CD4-positive, alpha-beta T cell treated with Interleukin-4 for 1 hour (primary cell): ENCODE measurements around the gene FOXN1.

Experiments
- DNase-seq, 2 donors: peaks; one replicate each; pipeline ENCODE4 v3.0.0-alpha.2; 2020 to 2022

The FOXN1 gene

DNA sequence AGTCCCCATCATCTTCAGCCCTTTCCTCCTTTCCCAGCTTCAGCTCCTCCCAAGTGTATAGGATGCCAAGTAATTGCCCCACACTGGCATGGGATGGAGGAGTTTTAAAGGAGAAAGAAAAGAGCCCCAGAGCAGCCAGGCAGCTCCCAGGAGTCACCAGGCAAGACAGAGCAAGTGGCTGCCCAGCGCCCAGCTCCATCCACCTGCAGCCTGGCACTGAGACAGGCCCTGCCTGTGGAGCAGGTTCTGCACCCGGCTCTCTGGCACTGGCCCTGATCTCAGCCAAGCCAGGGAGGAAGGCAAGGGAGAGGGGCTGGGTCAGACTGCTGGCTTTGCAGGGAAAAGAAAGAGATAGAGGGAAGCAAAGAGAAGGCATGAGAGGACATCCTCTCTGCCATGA lies 21.7 kb downstream of the FOXN1 start:
- DNase-seq = no peak

GRCh38 chr17:28528327-28529012 lies 22.3 kb downstream of the FOXN1 start:
- DNase-seq = no peak

GRCh38 chr17:28529013-28529400 lies 22.9 kb downstream of the FOXN1 start:
- no peak for DNase-seq

- no peak for DNase-seq
Observed at GRCh38 chr17:28530250-28530649, 24.1 kb downstream of the FOXN1 start.

GRCh38 chr17:28530926-28531325 lies 24.8 kb downstream of the FOXN1 start:
- DNase-seq = no peak

DNA sequence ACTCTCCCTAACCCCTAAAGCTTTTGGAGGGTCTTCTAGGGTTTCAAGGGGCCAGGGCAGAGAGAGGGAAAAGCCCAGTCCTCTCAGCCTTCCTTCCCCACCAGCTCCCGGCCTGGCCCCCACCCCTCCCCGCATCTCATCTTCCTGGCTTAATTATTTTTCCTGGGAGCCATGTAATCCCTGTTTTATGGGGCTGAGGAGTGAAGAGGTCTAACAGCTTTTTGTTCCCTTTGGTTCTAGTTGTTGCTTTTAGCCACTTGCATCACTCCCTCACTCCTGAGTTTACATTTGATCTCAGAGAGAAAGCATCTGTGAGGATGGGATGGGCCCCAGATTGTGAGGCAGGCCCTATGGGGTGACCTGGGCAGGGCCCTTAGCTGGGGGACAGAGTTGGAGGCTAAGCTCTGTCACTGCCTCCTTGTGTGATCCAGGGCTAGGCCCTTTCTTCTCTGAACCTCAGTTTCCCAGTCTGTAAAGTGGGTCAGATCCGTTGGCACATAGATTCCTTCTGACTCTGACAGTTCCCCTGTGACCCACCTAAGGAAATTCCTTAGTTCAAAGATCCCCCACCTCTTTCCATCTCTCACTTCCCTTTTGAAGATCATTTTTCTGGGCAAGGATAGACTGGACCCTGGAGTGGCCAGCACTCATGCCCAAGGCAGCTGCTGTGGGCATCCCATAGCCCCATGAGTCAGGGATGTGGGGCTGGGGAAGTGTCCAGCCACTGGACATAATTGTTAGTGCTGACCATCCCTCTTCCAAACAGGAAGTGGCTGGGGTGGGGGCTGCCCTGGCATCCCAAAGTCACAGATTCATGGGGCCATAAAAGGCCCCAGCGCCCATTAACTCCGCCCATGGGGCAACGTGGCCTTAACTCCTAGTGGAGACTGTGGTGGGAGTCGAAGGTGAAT lies 26.2 kb downstream of the FOXN1 start:
- no peak for DNase-seq

- DNase-seq = no peak
Observed at GRCh38 chr17:28533091-28533807, 27.1 kb downstream of the FOXN1 start.

DNA sequence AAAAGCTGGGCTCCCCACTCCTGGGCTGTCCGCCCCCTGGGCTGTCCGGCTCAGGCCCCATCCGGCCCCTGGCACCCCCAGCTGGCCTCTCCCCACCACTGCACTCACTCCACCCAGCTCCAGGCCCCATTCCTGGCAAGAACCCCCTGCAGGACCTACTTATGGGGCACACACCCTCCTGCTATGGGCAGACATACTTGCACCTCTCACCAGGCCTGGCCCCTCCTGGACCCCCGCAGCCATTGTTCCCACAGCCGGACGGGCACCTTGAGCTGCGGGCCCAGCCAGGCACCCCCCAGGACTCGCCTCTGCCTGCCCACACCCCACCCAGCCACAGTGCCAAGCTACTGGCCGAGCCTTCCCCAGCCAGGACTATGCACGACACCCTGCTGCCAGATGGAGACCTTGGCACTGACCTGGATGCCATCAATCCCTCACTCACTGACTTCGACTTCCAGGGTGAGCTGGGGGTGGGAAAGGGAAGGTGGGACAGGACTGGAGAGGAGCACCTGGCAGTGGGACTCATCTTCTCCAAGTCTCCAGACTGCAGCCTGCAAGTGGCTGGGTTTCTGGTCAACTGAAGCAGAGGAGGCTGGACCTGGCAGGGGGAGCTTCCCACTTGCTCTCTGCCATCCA lies 28.7 kb downstream of the FOXN1 start:
- DNase-seq = no peak

- no peak for DNase-seq
Observed at GRCh38 chr17:28536532-28537218, 30.5 kb downstream of the FOXN1 start.

- no peak for DNase-seq
Observed at GRCh38 chr17:28537219-28537610, 31.1 kb downstream of the FOXN1 start.

DNA sequence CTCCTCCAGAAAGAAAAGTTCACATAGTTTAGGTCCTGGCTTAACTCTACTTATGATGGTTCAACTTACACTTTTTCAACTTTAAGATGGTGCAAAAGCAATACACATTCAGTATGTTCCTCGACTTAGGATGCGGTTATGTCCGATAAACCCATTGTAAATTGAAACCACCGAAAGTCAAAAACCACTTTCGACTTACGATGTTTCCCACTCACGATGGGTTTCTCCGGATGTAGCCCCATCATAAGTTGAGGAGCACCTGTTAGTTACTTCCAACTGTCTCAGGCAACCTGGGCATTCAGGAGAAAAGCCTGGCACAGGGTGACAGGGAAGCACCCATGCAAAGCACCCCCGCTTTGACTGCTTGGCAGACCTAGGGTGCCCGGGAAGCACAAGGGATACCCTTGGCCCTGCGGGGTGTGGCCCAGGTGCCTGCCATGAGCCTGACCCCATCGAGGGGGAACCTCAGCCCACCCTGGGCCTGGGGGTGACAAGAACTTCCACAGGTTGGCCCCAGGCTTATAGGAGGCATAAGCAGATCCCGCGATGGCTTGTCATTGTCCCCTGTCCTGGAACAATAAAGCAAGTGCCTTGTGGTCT lies 32.2 kb downstream of the FOXN1 start:
- DNase-seq = no peak

DNA sequence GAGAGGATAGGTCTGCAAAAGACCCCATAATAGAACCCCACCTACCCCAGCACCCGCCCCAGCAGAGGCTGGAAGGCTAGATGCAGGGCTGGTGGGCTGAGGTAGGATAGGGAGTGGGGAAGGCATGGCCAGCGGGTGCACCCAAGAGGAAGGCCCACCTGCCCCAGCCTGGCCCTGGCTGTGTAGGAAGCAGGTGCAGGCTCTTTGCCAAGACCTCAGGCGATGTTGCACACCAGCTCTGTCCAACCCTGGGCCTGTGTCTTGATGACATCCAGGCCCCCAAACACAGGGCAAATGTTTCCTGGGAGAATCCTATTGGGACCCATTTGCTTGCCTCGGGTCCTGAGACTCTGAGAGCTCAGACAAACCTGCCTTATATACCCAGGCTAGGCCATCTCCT lies 34.1 kb downstream of the FOXN1 start:
- no peak for DNase-seq

DNA sequence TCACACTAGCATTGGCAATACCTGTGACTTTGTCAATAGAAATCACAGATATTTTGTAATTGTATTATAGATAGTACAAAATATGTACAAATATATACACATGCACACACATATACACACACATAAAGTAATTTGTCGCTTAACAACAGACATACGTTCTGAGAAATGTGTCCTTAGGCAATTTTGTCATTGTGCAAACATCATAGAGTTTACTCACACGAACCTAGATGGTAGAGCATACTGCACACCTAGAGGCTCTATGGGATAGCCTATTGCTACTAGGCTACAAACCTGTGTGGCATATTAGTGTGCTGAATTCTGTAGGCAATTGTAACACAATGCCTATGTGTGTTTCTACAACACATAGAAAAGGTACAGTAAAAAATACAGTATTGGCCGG lies 35.3 kb downstream of the FOXN1 start:
- no peak for DNase-seq

DNA sequence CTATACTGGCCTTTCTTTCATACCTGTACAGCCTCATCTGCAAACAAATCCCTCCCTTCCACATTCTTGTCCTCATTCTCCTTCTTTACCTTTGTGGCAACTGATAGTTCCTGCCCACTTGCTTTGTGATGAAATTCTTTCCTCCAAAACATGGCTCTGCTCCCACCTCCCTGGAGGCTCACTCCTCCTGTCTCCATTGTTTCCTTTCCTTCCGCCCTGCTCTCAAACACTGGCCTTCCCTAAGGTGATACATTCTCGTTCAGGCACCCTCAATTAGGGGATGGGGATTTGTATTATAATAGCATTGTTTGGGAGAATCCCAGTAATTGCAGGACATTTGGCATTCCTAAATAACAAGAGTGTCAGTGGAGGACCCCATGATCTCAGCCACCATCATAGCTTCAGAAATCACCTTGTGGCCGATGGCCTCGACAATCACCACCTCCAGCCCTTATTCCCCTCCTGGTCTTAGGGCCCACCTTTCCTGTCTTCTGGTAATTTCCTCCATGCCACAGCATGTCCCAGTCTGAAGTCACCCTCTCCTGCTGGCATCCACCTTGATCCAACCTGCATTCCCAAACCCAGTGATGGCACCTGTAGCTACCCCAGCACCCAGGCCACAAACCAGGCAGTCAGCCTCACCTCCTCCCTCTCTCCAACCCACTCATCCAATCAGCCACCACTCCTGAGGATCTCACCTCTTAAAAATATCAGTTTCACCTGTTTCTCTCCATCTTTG lies 38.4 kb downstream of the FOXN1 start:
- no peak for DNase-seq

DNA sequence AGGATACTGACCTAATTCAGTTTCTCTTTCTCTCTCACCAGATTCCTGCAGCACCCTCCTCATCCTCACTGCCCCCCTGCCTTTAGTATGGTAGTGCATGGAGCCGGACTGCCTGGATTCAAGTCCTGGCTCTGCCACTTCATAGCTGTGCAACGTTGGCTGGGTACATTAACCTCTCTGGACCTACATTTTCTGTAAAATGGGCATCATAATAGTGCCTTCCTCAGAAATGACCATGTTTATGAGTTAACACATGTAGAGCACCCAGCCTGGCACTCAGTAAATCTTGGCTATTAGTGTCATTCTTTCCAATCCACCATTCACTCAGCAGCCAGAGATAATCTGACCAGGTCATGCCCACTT lies 39.0 kb downstream of the FOXN1 start:
- DNase-seq = no peak

DNA sequence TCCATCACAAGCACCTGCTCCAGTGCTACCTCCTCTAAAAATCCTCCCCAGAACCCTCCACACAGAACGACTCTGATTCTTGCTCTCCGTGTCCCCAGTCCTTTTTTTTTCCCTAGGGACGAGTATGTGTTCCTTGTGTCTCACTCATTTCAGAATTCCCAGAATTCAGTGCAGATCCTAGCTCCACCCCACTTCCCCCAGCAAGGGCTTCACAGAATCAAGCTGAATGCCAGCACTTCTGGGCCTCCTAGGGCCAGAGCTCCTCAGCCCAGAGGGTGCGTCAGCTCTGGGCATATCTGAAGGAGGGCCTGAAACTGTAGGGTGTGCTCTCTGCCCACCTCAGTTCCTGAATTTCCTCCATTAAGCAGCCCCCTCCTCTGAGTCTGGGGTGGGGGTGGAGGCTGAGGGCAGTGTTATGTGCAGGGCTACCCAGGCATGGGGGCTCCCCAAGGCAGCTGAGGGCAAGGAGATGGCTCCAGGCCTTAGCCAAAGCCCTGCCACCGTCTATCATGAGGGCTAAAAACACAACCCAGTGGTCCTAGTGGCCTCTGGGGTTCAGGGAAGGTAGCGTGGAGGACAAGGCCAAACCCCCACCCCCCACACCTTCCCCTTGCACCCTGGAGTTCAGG lies 39.8 kb downstream of the FOXN1 start:
- no peak for DNase-seq

DNA sequence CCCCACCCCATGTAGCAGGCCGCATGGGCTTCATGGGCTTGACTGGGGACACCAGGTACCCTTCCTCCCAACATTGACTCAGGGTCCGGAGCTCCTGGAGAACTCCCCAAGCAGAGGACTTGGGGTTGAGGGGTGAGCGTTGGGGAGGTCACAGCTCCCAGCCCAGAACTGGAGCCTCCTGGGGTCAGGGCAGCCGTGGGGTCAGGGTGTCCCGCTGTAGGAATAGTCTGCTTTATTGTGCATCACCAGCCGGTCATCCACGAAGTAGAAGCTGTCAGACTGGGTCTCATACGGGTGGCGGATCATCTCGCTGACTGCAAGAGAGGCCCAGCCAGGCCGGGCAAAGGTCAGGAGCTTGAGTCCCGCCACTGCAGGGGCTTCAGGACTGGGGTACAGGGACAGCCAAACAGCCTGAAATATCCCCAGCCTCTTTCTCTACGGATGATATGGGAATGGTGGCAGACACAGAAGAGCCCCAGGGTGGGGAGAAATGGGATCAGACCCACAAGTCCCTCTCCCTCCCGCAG lies 41.0 kb downstream of the FOXN1 start:
- no peak for DNase-seq

DNA sequence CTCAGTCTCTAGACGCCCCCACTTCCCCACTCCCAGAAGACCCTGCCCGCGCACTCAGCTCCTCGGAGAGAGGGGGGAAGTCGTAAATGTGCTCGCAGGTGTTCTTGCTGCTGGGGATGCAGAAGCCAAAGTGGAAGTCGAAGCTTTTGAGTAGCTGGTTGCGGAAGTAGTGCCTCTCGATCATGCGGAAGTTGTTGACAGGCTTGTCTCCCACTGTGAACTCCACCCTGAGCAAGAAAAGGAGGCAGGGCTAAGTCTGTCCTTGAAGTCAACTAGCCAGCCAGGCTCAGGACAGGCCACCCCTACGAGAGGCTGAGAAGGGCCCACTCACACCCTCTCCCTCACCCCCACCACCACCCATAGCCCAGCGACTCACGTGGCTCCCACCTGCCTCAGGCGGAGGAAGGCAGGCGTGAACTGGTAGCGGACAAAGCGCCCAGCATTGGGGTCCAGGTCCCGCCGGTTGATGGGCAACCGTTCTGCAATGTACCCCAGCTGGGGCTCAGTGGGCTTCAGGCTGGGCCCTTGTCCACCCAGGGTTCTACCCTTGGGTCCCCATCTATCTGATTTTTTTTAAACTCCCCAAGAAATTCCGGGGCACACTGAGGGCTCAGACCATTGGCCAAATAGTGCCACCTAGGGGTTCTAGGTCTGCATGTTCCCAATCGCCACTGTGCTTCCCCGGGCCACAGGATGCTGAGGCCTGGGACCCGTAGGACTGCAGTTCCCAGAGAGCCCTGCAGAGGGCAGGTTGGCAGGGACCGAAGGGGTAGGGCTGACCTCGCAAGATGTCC lies 41.7 kb downstream of the FOXN1 start:
- DNase-seq = peak; percentile 73 to 77

DNA sequence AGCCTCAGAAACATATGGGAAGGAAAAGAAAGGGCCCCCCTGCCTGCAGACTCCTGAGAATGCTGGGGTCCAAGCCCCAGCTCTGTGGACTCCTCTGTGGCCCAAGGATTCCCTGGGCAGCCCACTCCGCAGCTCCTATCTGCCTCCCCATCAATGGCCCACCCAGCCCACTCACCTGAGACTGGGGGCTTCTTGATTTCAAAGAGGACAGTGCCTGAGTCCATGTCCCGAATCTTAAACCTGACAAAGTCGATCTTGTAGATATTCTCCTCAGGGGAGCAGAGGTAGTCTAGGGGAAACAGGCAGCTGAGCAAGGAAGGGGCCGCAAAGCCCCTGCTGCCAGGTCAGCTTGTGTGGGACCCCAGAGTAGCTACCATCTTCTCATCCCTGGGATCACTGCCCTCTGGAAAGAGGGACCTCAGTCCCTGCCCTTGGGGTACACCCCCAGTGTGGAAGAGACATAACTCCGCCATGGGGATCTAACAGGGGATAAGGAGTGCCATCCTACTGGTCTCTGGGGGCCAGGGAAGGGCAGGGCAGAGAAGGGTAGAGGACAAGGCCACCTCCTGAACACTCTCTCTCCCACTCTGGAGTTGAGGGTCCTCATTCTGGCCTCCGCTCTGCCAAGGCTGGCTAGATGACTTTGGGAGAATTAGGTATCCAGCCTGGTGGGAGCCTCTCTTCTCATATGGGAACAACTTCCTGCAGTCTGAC lies 42.4 kb downstream of the FOXN1 start:
- DNase-seq = no peak
